Chondrocyte (in vitro differentiated cells): ENCODE measurements around the gene ERVH48-1. TPM values are rescaled to one million over a fixed set of nuclear protein-coding genes. Genes with fewer than 3 reads are reported as not detected.
"Not testable (repeated sequence)": the region's sequence is repeated elsewhere in the genome, so short reads cannot be mapped to it uniquely, and the experiment has no call there.

ENCODE experiments used
- DNase-seq: peaks from one replicate; pipeline ENCODE4 v3.0.0; 2021; ENCODE audit warnings: mixed read lengths, low spot score
- H3K27ac Mint-ChIP-seq: one replicate; pipeline ENCODE4 v1.8.0; 2021; ENCODE audit warnings: mild to moderate bottlenecking, moderate library complexity, mixed read lengths; ENCODE audit not compliant: unreplicated experiment
- H3K27me3 Mint-ChIP-seq: 2 replicates; pipeline ENCODE4 v1.8.0; 2021; ENCODE audit warnings: low read depth, mixed read lengths
- H3K36me3 Mint-ChIP-seq: 2 replicates; pipeline ENCODE4 v1.8.0; 2021; ENCODE audit warnings: low read depth, mixed read lengths
- H3K4me1 Mint-ChIP-seq: 2 replicates; pipeline ENCODE4 v1.8.0; 2021; ENCODE audit warnings: low read depth, mild to moderate bottlenecking, mixed read lengths
- H3K4me3 Mint-ChIP-seq: one replicate; pipeline ENCODE4 v1.8.0; 2021; ENCODE audit warnings: mild to moderate bottlenecking, moderate library complexity, mixed read lengths; ENCODE audit not compliant: unreplicated experiment
- H3K9me3 Mint-ChIP-seq: 2 replicates; pipeline ENCODE4 v1.8.0; 2021; ENCODE audit warnings: low read depth, mixed read lengths
- CTCF ChIP-seq: fragments of 200-600 bp; sonication (generic); IDR thresholded peaks from 2 replicates; pipeline ENCODE4 v1.5.0; 2021; ENCODE audit warnings: antibody characterized with exemption, mild to moderate bottlenecking, moderate library complexity
- microRNA-seq: library from miRNA; unstranded; fragments of <30 nt; microRNA quantifications from one replicate; pipeline ENCODE4 v1.2.0, GENCODE V29; 2020; ENCODE audit warnings: borderline number of aligned reads
- total RNA-seq: library from RNA; stranded (reverse); gene quantifications from 3 replicates; pipeline ENCODE4 v1.2.1, GENCODE V29; 2021

The ERVH48-1 gene
- total RNA-seq, 1 donor from 2014 or later = not detected

DNA sequence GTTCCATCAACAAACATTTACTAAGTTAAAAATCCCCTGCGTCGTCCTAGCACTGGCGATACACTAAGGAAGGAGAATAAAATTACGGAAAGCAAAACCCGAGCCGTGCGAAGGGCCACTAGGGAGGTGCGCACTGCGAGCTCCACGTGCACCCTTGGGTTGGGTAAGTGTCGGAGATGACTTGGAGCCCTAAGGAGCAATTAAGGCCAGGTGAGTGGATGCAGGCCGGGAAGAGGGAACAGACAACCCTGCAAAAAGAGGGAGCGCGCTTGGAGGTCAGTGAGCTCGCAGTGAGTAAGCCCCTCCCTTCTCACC is 46.8 kb downstream of the ERVH48-1 start:
- no peak for TF ChIP-seq CTCF
- Mint-ChIP-seq H3K27ac (peak overlapping the region; percentile 94), H3K27me3 (no peaks in the 10 kb centered on the region), H3K9me3 (no peaks in the 10 kb centered on the region), H3K36me3 (peaks cover 6% of the 10 kb centered on the region), H3K4me1 (peaks cover 21% of the 10 kb centered on the region), H3K4me3 (peak overlapping the region; percentile 97)
- DNase-seq = no peak

DNA sequence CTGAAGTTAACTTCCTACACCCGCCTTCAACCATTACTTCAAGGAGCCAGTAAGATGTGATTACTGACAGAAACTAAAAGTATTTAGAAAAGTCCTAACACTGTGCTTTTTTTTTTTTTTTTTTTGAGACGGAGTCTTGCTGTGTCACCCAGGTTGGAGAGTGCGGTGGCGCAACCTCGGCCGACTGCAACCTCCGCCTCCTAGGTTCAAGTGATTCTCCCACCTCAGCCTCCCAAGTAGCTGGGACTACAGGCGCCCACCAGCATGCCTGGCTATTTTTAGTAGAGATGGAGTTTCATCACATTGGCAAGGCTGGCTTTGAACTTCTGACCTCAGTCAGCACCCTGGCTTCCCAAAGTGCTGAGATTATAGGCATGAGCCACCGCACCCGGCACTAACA is 49.6 kb downstream of the ERVH48-1 start:
- H3K36me3 Mint-ChIP-seq = peaks cover 15% of the 10 kb centered on the region
- not testable (repeated sequence) for DNase-seq, H3K4me3 Mint-ChIP-seq, H3K27me3 Mint-ChIP-seq, H3K27ac Mint-ChIP-seq, H3K9me3 Mint-ChIP-seq
- peaks cover 21% of the 10 kb centered on the region for H3K4me1 Mint-ChIP-seq

DNA sequence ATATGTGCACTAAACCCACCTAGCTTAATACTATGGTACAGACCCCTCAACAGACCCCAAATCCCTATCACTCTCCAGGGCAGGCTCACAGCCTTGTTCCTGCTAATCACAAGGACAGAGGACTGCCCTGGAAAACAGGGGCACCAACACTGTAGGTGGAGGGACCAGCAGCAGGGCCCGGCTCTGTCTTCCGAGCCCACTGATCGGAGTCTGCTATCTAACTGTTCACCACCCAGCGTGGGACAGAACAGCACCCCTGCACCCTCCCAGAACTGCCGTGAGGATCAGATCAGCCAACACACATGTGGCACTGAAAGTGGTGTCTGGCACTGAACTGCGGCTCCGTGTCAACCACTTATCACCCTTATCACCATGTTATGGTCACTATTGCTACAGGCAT is 52.3 kb downstream of the ERVH48-1 start:
- H3K36me3 Mint-ChIP-seq = peaks cover 24% of the 10 kb centered on the region
- no peaks in the 10 kb centered on the region for H3K27me3 Mint-ChIP-seq
- H3K4me3 Mint-ChIP-seq = no peak overlapping the region
- peaks cover 2% of the 10 kb centered on the region for H3K4me1 Mint-ChIP-seq
- H3K9me3 Mint-ChIP-seq = no peaks in the 10 kb centered on the region
- no peak for DNase-seq
- no peak for TF ChIP-seq CTCF
- H3K27ac Mint-ChIP-seq = no peak overlapping the region

- no peaks in the 10 kb centered on the region for H3K9me3 Mint-ChIP-seq
- H3K27ac Mint-ChIP-seq = no peak overlapping the region
- no peak for TF ChIP-seq CTCF
- H3K27me3 Mint-ChIP-seq = no peaks in the 10 kb centered on the region
- H3K4me3 Mint-ChIP-seq = no peak overlapping the region
- no peak for DNase-seq
- H3K4me1 Mint-ChIP-seq = peaks cover 4% of the 10 kb centered on the region
- peaks cover 18% of the 10 kb centered on the region for H3K36me3 Mint-ChIP-seq
Observed at GRCh38 chr21:42868196-42868595, 57.2 kb downstream of the ERVH48-1 start.

Small RNA genes within 50 kb of the gene (microRNA-seq; reads per million reads assigned to microRNA genes)
- not detected for gene MIR5692B

Other genes with a start within 250 kb of the ERVH48-1 start
- gene WDR4, start 46.1 kb downstream of the ERVH48-1 start, total RNA-seq = 9.6 to 12.2 TPM (median 11.5 TPM) in 3 replicates
- gene NDUFV3, start 32.3 kb downstream of the ERVH48-1 start, total RNA-seq = 41.7 to 50.6 TPM (median 42.9 TPM) in 3 replicates
- gene PKNOX1, start 48.9 kb upstream of the ERVH48-1 start, total RNA-seq = 12.0 to 12.9 TPM (median 12.0 TPM) in 3 replicates
- gene CBS, start 150.2 kb upstream of the ERVH48-1 start, total RNA-seq = 16.6 to 92.3 TPM (median 85.1 TPM) in 3 replicates
- gene U2AF1, start 181.9 kb upstream of the ERVH48-1 start, total RNA-seq = 9.8 to 13.7 TPM (median 11.8 TPM) in 3 replicates
- not detected in 3 replicates for gene CRYAA, start 243.4 kb upstream of the ERVH48-1 start, total RNA-seq